Activated CD4-positive, alpha-beta memory T cell treated with anti-CD3 and anti-CD28 coated beads for 36 hours (primary cell): Measurements from ENCODE around the gene TMEM212. TPM values are rescaled to one million over a fixed set of nuclear protein-coding genes. Genes with fewer than 3 reads are reported as not detected.
"Not testable (repeated sequence)": the region's sequence is repeated elsewhere in the genome, so short reads cannot be mapped to it uniquely, and the experiment has no call there.

ENCODE experiments used
- CTCF ChIA-PET: fragments of 350-600 bp; sonication (Branson Sonifier 250); formaldehyde crosslinking; loops from one replicate; lab custom pipeline; 2021; ENCODE audit warnings: antibody characterized with exemption, inconsistent platforms; lab: Charles Lee
- POLR2A ChIA-PET: fragments of 350-600 bp; sonication (Branson Sonifier 250); formaldehyde crosslinking; loops from one replicate; lab custom pipeline; 2021; ENCODE audit warnings: antibody characterized with exemption; lab: Charles Lee
- DNase-seq: peaks from one replicate; pipeline ENCODE4 v3.0.0-alpha.2; 2020
- H3K27ac Mint-ChIP-seq: one replicate; pipeline ENCODE4 v1.8.0; 2021; ENCODE audit warnings: mixed read lengths
- H3K27me3 Mint-ChIP-seq: one replicate; pipeline ENCODE4 v1.8.0; 2021; ENCODE audit warnings: mixed read lengths
- H3K36me3 Mint-ChIP-seq: one replicate; pipeline ENCODE4 v1.8.0; 2021; ENCODE audit warnings: mixed read lengths
- H3K4me1 Mint-ChIP-seq: one replicate; pipeline ENCODE4 v1.8.0; 2021; ENCODE audit warnings: low read depth, mixed read lengths
- H3K4me3 Mint-ChIP-seq: one replicate; pipeline ENCODE4 v1.8.0; 2021; ENCODE audit warnings: mild to moderate bottlenecking, mixed read lengths
- H3K9me3 Mint-ChIP-seq: one replicate; pipeline ENCODE4 v1.8.0; 2021; ENCODE audit warnings: mixed read lengths
- intact Hi-C: fragments of 100-400 bp; cut with micrococcal nuclease; formaldehyde crosslinking; loops from one replicate; pipeline ENCODE4 v1.15.1; 2023
- total RNA-seq, 2 experiments: library from RNA; stranded (reverse); gene quantifications; one replicate each; pipeline ENCODE4 v1.2.3, GENCODE V29; 2021

TMEM212 gene
- total RNA-seq, 2 experiments from 2014 or later = not detected

- Mint-ChIP-seq H3K27me3 (peaks cover 8% of the 10 kb centered on the region), H3K4me3 (no peak overlapping the region), H3K36me3 (peaks cover 3% of the 10 kb centered on the region), H3K4me1 (peaks cover 7% of the 10 kb centered on the region), H3K27ac (no peak overlapping the region), H3K9me3 (peaks cover 13% of the 10 kb centered on the region)
- CTCF ChIA-PET = no interaction called here
- POLR2A ChIA-PET = no interaction called here
- no peak for DNase-seq
- intact Hi-C loops = no loop called here
Observed at GRCh38 chr3:171850320-171850959, 7.3 kb downstream of the TMEM212 start.

GRCh38 chr3:171850960-171851659 is 8.0 kb downstream of the TMEM212 start:
- H3K27me3 Mint-ChIP-seq = peaks cover 8% of the 10 kb centered on the region
- peaks cover 13% of the 10 kb centered on the region for H3K9me3 Mint-ChIP-seq
- H3K4me1 Mint-ChIP-seq = peaks cover 7% of the 10 kb centered on the region
- intact Hi-C loops = no loop called here
- DNase-seq = no peak
- ChIA-PET POLR2A (no interaction called here), CTCF (no interaction called here)
- H3K4me3 Mint-ChIP-seq = no peak overlapping the region
- peaks cover 3% of the 10 kb centered on the region for H3K36me3 Mint-ChIP-seq
- no peak overlapping the region for H3K27ac Mint-ChIP-seq

GRCh38 chr3:171851660-171852058 is 8.5 kb downstream of the TMEM212 start:
- ChIA-PET CTCF (no interaction called here), POLR2A (no interaction called here)
- peaks cover 8% of the 10 kb centered on the region for H3K27me3 Mint-ChIP-seq
- H3K9me3 Mint-ChIP-seq = peaks cover 13% of the 10 kb centered on the region
- H3K4me1 Mint-ChIP-seq = peaks cover 4% of the 10 kb centered on the region
- H3K36me3 Mint-ChIP-seq = peaks cover 3% of the 10 kb centered on the region
- no peak overlapping the region for H3K27ac Mint-ChIP-seq
- no peak overlapping the region for H3K4me3 Mint-ChIP-seq
- DNase-seq = no peak
- intact Hi-C loops = no loop called here

GRCh38 chr3:171854649-171855305 is 11.6 kb downstream of the TMEM212 start:
- Mint-ChIP-seq H3K36me3 (peaks cover 3% of the 10 kb centered on the region), H3K27ac (no peak overlapping the region), H3K4me1 (no peaks in the 10 kb centered on the region), H3K9me3 (peaks cover 19% of the 10 kb centered on the region), H3K27me3 (peaks cover 3% of the 10 kb centered on the region), H3K4me3 (no peak overlapping the region)
- intact Hi-C loops = no loop called here
- DNase-seq = no peak
- ChIA-PET CTCF (no interaction called here), POLR2A (no interaction called here)

- DNase-seq, H3K4me3 Mint-ChIP-seq, POLR2A ChIA-PET, H3K4me1 Mint-ChIP-seq, intact Hi-C loops, H3K27ac Mint-ChIP-seq, H3K27me3 Mint-ChIP-seq, CTCF ChIA-PET, H3K36me3 Mint-ChIP-seq: not testable (repeated sequence)
- peaks cover 16% of the 10 kb centered on the region for H3K9me3 Mint-ChIP-seq
Observed at GRCh38 chr3:171858770-171859169, 15.6 kb downstream of the TMEM212 start.

GRCh38 chr3:171860830-171861535 is 17.8 kb downstream of the TMEM212 start:
- H3K36me3 Mint-ChIP-seq = no peaks in the 10 kb centered on the region
- CTCF ChIA-PET = interaction anchor here (0.7 kb wide), 1 partner anchor 462 kb away, joined by 3 read pairs; no protein-coding TSS in a partner anchor

GRCh38 chr3:171862392-171862791 is 19.2 kb downstream of the TMEM212 start:
- no peak overlapping the region for H3K4me3 Mint-ChIP-seq
- peaks cover 6% of the 10 kb centered on the region for H3K9me3 Mint-ChIP-seq

More at GRCh38 chr3:171860830-171861535, 17.8 kb downstream of the TMEM212 start:
- Mint-ChIP-seq H3K4me1 (no peaks in the 10 kb centered on the region), H3K27ac (no peak overlapping the region), H3K9me3 (peaks cover 6% of the 10 kb centered on the region), H3K27me3 (peaks cover 3% of the 10 kb centered on the region), H3K4me3 (no peak overlapping the region)
- intact Hi-C loops = no loop called here
- DNase-seq = no peak
- POLR2A ChIA-PET = no interaction called here

GRCh38 chr3:171862993-171863521 is 19.9 kb downstream of the TMEM212 start:
- DNase-seq = no peak
- ChIA-PET CTCF (no interaction called here), POLR2A (no interaction called here)
- no peak overlapping the region for H3K27ac Mint-ChIP-seq
- peaks cover 3% of the 10 kb centered on the region for H3K27me3 Mint-ChIP-seq
- peaks cover 6% of the 10 kb centered on the region for H3K9me3 Mint-ChIP-seq
- H3K4me1 Mint-ChIP-seq = no peaks in the 10 kb centered on the region
- no peak overlapping the region for H3K4me3 Mint-ChIP-seq
- intact Hi-C loops = no loop called here
- no peaks in the 10 kb centered on the region for H3K36me3 Mint-ChIP-seq

More at GRCh38 chr3:171862392-171862791, 19.2 kb downstream of the TMEM212 start:
- CTCF ChIA-PET = no interaction called here
- intact Hi-C loops = no loop called here
- no peaks in the 10 kb centered on the region for H3K4me1 Mint-ChIP-seq
- no peak for DNase-seq
- H3K27me3 Mint-ChIP-seq = peaks cover 3% of the 10 kb centered on the region
- POLR2A ChIA-PET = no interaction called here
- no peaks in the 10 kb centered on the region for H3K36me3 Mint-ChIP-seq
- no peak overlapping the region for H3K27ac Mint-ChIP-seq

- H3K27ac Mint-ChIP-seq = no peak overlapping the region
- ChIA-PET CTCF (no interaction called here), POLR2A (no interaction called here)
- no peaks in the 10 kb centered on the region for H3K9me3 Mint-ChIP-seq
- no peak for DNase-seq
- H3K4me1 Mint-ChIP-seq = no peaks in the 10 kb centered on the region
- H3K4me3 Mint-ChIP-seq = no peak overlapping the region
- H3K27me3 Mint-ChIP-seq = peaks cover 3% of the 10 kb centered on the region
- intact Hi-C loops = no loop called here
- H3K36me3 Mint-ChIP-seq = no peaks in the 10 kb centered on the region
Observed at GRCh38 chr3:171863920-171864319, 20.8 kb downstream of the TMEM212 start.

GRCh38 chr3:171865191-171865865 is 22.2 kb downstream of the TMEM212 start:
- Mint-ChIP-seq H3K4me3 (no peak overlapping the region), H3K9me3 (no peaks in the 10 kb centered on the region), H3K36me3 (no peaks in the 10 kb centered on the region), H3K27me3 (peaks cover 3% of the 10 kb centered on the region), H3K27ac (no peak overlapping the region), H3K4me1 (no peaks in the 10 kb centered on the region)
- CTCF ChIA-PET = interaction anchor here (1.5 kb wide), 1 partner anchor 93 kb away, joined by 3 read pairs; no protein-coding TSS in a partner anchor
- POLR2A ChIA-PET = no interaction called here
- intact Hi-C loops = no loop called here
- DNase-seq = no peak

GRCh38 chr3:171867981-171868380 is 24.8 kb downstream of the TMEM212 start:
- intact Hi-C loops = no loop called here
- Mint-ChIP-seq H3K36me3 (no peaks in the 10 kb centered on the region), H3K27ac (no peak overlapping the region), H3K27me3 (peaks cover 2% of the 10 kb centered on the region), H3K9me3 (no peaks in the 10 kb centered on the region), H3K4me3 (no peak overlapping the region), H3K4me1 (no peaks in the 10 kb centered on the region)
- DNase-seq = no peak
- ChIA-PET POLR2A (no interaction called here), CTCF (interaction anchor here (1.2 to 1.4 kb wide), 2 partner anchors 15 to 23 kb away, joined by 4 read pairs; no protein-coding TSS in a partner anchor)
